BJ (cell line): ENCODE data around the gene ZNF444. TPM values are rescaled to one million over a fixed set of nuclear protein-coding genes. Genes with fewer than 3 reads are reported as not detected.

ENCODE experiments used
- CTCF ChIA-PET: fragments of 350-600 bp; formaldehyde crosslinking; extraction: SDS; loops from one replicate; lab custom pipeline; 2021; ENCODE audit warnings: antibody characterized with exemption, inconsistent platforms; lab: Yijun Ruan, JAX
- POLR2A ChIA-PET: fragments of 300-600 bp; sonication (Branson Sonifier 250); formaldehyde crosslinking; extraction: SDS; loops from one replicate; lab custom pipeline; 2021; ENCODE audit warnings: antibody characterized with exemption; lab: Charles Lee
- DNase-seq: peaks from one replicate; pipeline ENCODE4 v3.0.0-alpha.2; 2011; ENCODE audit warnings: low read depth
- H3K27me3 ChIP-seq: 2 replicates; pipeline ENCODE4 v1.6.0; 2011; ENCODE audit warnings: low read length; ENCODE audit not compliant: control insufficient read depth, insufficient read depth
- H3K36me3 ChIP-seq: 2 replicates; pipeline ENCODE4 v1.5.1; 2011; ENCODE audit warnings: low read length; ENCODE audit not compliant: control insufficient read depth, insufficient read depth
- H3K4me3 ChIP-seq: 2 replicates; pipeline ENCODE4 v1.5.1; 2011; ENCODE audit warnings: low read depth, mild to moderate bottlenecking, control low read depth, low read length
- CTCF ChIP-seq: IDR thresholded peaks from 2 replicates; pipeline ENCODE4 v1.5.1; 2011; ENCODE audit warnings: low read depth, mild to moderate bottlenecking, control low read depth, inconsistent platforms, low read length, moderate library complexity; ENCODE audit not compliant: insufficient read depth
- polyA plus RNA-seq: library from polyadenylated mRNA; depleted of rRNA; stranded (reverse); fragments of >200 nt; gene quantifications from 2 replicates; pipeline ENCODE4 v1.2.3, GENCODE V29; 2011

ZNF444 gene
- polyA plus RNA-seq, 1 experiment = 11.5 TPM

GRCh38 chr19:56123266-56123891 is 17.7 kb upstream of the ZNF444 start:
- Histone ChIP-seq H3K4me3 (no peak overlapping the region), H3K36me3 (peaks cover 3% of the 10 kb centered on the region; the same call in 1 of the 2 replicates), H3K27me3 (no peaks in the 10 kb centered on the region)
- CTCF ChIA-PET = no interaction called here
- POLR2A ChIA-PET = no interaction called here
- DNase-seq = no peak
- no peak for TF ChIP-seq CTCF

GRCh38 chr19:56124578-56124977 is 16.5 kb upstream of the ZNF444 start:
- CTCF ChIA-PET = interaction anchor here (1.0 kb wide), 1 partner anchor 47 kb away, joined by 3 read pairs; no protein-coding TSS in a partner anchor
- DNase-seq = no peak
- POLR2A ChIA-PET = no interaction called here

GRCh38 chr19:56125806-56126590 is 15.1 kb upstream of the ZNF444 start:
- DNase-seq = no peak
- Histone ChIP-seq H3K27me3 (no peaks in the 10 kb centered on the region), H3K4me3 (no peak overlapping the region), H3K36me3 (no peaks in the 10 kb centered on the region)
- ChIA-PET POLR2A (no interaction called here), CTCF (no interaction called here)
- no peak for TF ChIP-seq CTCF

More at GRCh38 chr19:56124578-56124977, 16.5 kb upstream of the ZNF444 start:
- no peak overlapping the region for H3K4me3 ChIP-seq
- H3K36me3 ChIP-seq = peaks cover under 1% of the 10 kb centered on the region; the same call in 1 of the 2 replicates
- no peaks in the 10 kb centered on the region for H3K27me3 ChIP-seq
- no peak for TF ChIP-seq CTCF

- CTCF ChIA-PET = no interaction called here
These were observed 13.9 kb upstream of the ZNF444 start for GRCh38 chr19:56126983-56127780.

More at GRCh38 chr19:56126983-56127780, 13.9 kb upstream of the ZNF444 start:
- Histone ChIP-seq H3K4me3 (no peak overlapping the region), H3K27me3 (no peaks in the 10 kb centered on the region), H3K36me3 (no peaks in the 10 kb centered on the region)
- POLR2A ChIA-PET = no interaction called here
- no peak for DNase-seq
- TF ChIP-seq CTCF = no peak
